PC-9 (cell line): ENCODE results near the gene ZNF609. TPM values are rescaled to one million over a fixed set of nuclear protein-coding genes. Genes with fewer than 3 reads are reported as not detected.

Source experiments
- BruUV-seq: library from RNA; stranded (reverse); fragments of 400-500 nt; replicated peaks from 2 replicates; lab custom pipeline; 2021; lab: Mats Ljungman, UMichigan
- CTCF ChIA-PET: fragments of 300-600 bp; sonication (Branson Sonifier 250); formaldehyde crosslinking; loops from one replicate; lab custom pipeline; 2022; ENCODE audit warnings: antibody characterized with exemption; lab: Charles Lee
- POLR2A ChIA-PET: fragments of 300-600 bp; sonication (Branson Sonifier 250); formaldehyde crosslinking; loops from one replicate; lab custom pipeline; 2022; ENCODE audit warnings: antibody characterized with exemption; ENCODE audit not compliant: unreplicated experiment; lab: Charles Lee
- DNase-seq, 2 experiments: peaks; one replicate each; pipeline versions ENCODE4 v3.0.0 to v3.0.0-alpha.2; 2015 to 2022; ENCODE audit warnings: mixed read lengths in 1 of 2
- H2AFZ ChIP-seq: fragments of 200-600 bp; sonication (generic); 2 replicates; pipeline ENCODE4 v1.8.1; 2017; ENCODE audit warnings: antibody characterized with exemption
- H3F3A ChIP-seq: fragments of 200-600 bp; sonication (generic); 2 replicates; pipeline ENCODE4 v1.8.1; 2017; ENCODE audit warnings: antibody characterized with exemption, mild to moderate bottlenecking, low read depth; ENCODE audit not compliant: insufficient read depth
- H3K27ac ChIP-seq: fragments of 200-600 bp; sonication (generic); 2 replicates; pipeline ENCODE4 v1.6.1; 2016; ENCODE audit warnings: mixed run types
- H3K27me3 ChIP-seq: fragments of 200-600 bp; sonication (generic); 2 replicates; pipeline ENCODE4 v1.6.1; 2016; ENCODE audit warnings: low read depth, mixed run types; ENCODE audit not compliant: insufficient read depth
- H3K36me3 ChIP-seq: fragments of 200-600 bp; sonication (generic); 2 replicates; pipeline ENCODE4 v1.6.1; 2016; ENCODE audit warnings: low read depth, mixed run types
- H3K4me1 ChIP-seq: fragments of 200-600 bp; sonication (generic); replicated peaks from 2 replicates; pipeline ENCODE4 v1.6.1; 2016; ENCODE audit warnings: mixed run types; ENCODE audit not compliant: insufficient read depth
- H3K4me2 ChIP-seq: fragments of 200-600 bp; sonication (generic); 2 replicates; pipeline ENCODE4 v1.6.1; 2017; ENCODE audit warnings: mixed run types
- H3K4me3 ChIP-seq: fragments of 200-600 bp; sonication (generic); 2 replicates; pipeline ENCODE4 v1.6.1; 2016; ENCODE audit warnings: mixed run types
- H3K79me2 ChIP-seq: fragments of 200-600 bp; sonication (generic); 2 replicates; pipeline ENCODE4 v1.6.1; 2017; ENCODE audit warnings: low read depth, mixed run types
- H3K9me2 ChIP-seq: fragments of 200-600 bp; sonication (generic); 2 replicates; pipeline ENCODE4 v1.8.1; 2017; ENCODE audit warnings: mild to moderate bottlenecking; ENCODE audit not compliant: insufficient read depth
- H3K9me3 ChIP-seq: fragments of 200-600 bp; sonication (generic); 2 replicates; pipeline ENCODE4 v1.8.1; 2016; ENCODE audit warnings: low read depth; ENCODE audit not compliant: insufficient read depth
- H4K20me1 ChIP-seq: fragments of 200-600 bp; sonication (generic); 2 replicates; pipeline ENCODE4 v1.8.1; 2017; ENCODE audit not compliant: insufficient read depth
- CTCF ChIP-seq: fragments of 200-600 bp; sonication (generic); conservative IDR thresholded peaks from 2 replicates; pipeline ENCODE4 v1.6.1; 2017; ENCODE audit warnings: mixed run types, antibody characterized with exemption, mild to moderate bottlenecking, moderate library complexity
- EZH2 ChIP-seq: fragments of 200-600 bp; sonication (generic); IDR thresholded peaks from 2 replicates; pipeline ENCODE4 v1.8.0; 2017; ENCODE audit warnings: antibody characterized with exemption, low read depth
- intact Hi-C: fragments of 100-400 bp; cut with micrococcal nuclease; formaldehyde crosslinking; loops from one replicate; pipeline ENCODE4 v1.10.0; 2022; ENCODE audit not compliant: unreplicated experiment
- total RNA-seq: library from RNA; stranded (reverse); gene quantifications from 2 replicates; pipeline ENCODE4 v1.2.3, GENCODE V29; 2021

The ZNF609 gene
- total RNA-seq, 1 experiment from 2014 or later = 38.6 TPM

GRCh38 chr15:64686130-64686735 lies 225.9 kb downstream of the ZNF609 start:
- Histone ChIP-seq H3K79me2 (no peaks in the 10 kb centered on the region), H3K9me2 (no peaks in the 10 kb centered on the region), H3K9me3 (no peaks in the 10 kb centered on the region), H4K20me1 (peaks cover 4% of the 10 kb centered on the region; the same call in 1 of the 2 replicates), H3K27me3 (no peaks in the 10 kb centered on the region), H2AFZ (no peak overlapping the region), H3F3A (no peaks in the 10 kb centered on the region; the same call in 1 of the 2 replicates), H3K4me2 (no peak overlapping the region), H3K27ac (no peak overlapping the region), H3K4me1 (no peaks in the 10 kb centered on the region), H3K4me3 (no peak overlapping the region), H3K36me3 (no peaks in the 10 kb centered on the region)
- TF ChIP-seq EZH2 = no peak
- peak; percentile 73 for TF ChIP-seq CTCF
- DNase-seq = no peak
- ChIA-PET CTCF (interaction anchor here (0.7 to 1.8 kb wide), 2 partner anchors 42 to 449 kb away, joined by 7 to 10 read pairs; no protein-coding TSS in a partner anchor), POLR2A (no interaction called here)
- intact Hi-C loops = loop anchor here (1.0 to 2.0 kb wide), 2 partner anchors 42 to 125 kb away; no protein-coding TSS in a partner anchor
- BruUV-seq = no TSS peak

- peaks cover 4% of the 10 kb centered on the region; the same call in 1 of the 2 replicates for H4K20me1 ChIP-seq
- H3K36me3 ChIP-seq = no peaks in the 10 kb centered on the region
Measured at GRCh38 chr15:64687172-64687571, 226.8 kb downstream of the ZNF609 start.

GRCh38 chr15:64687688-64688087 lies 227.3 kb downstream of the ZNF609 start:
- Histone ChIP-seq H3F3A (no peaks in the 10 kb centered on the region; the same call in 1 of the 2 replicates), H3K27ac (no peak overlapping the region), H3K4me2 (no peak overlapping the region), H3K9me3 (no peaks in the 10 kb centered on the region), H3K79me2 (no peaks in the 10 kb centered on the region), H4K20me1 (peaks cover 4% of the 10 kb centered on the region; the same call in 1 of the 2 replicates), H3K9me2 (no peaks in the 10 kb centered on the region), H3K27me3 (no peaks in the 10 kb centered on the region), H2AFZ (no peak overlapping the region), H3K36me3 (no peaks in the 10 kb centered on the region), H3K4me3 (no peak overlapping the region), H3K4me1 (no peaks in the 10 kb centered on the region)
- ChIA-PET POLR2A (interaction anchor here (0.7 kb wide), 1 partner anchor 454 kb away, joined by 5 read pairs; no protein-coding TSS in a partner anchor), CTCF (interaction anchor here (0.7 to 1.8 kb wide), 2 partner anchors 40 to 445 kb away, joined by 3 to 10 read pairs; no protein-coding TSS in a partner anchor)
- TSS peak; percentile 28 for BruUV-seq
- no peak for DNase-seq
- TF ChIP-seq EZH2 (no peak), CTCF (no peak)
- intact Hi-C loops = loop anchor here (2.0 kb wide), 1 partner anchor 123 kb away; no protein-coding TSS in a partner anchor

More at GRCh38 chr15:64687172-64687571, 226.8 kb downstream of the ZNF609 start:
- no peaks in the 10 kb centered on the region for H3K9me2 ChIP-seq
- intact Hi-C loops = loop anchor here (2.0 kb wide), 1 partner anchor 124 kb away; no protein-coding TSS in a partner anchor
- no peaks in the 10 kb centered on the region for H3K79me2 ChIP-seq
- no peak overlapping the region for H3K4me2 ChIP-seq
- CTCF ChIA-PET = interaction anchor here (0.5 to 1.8 kb wide), 5 partner anchors 11 to 445 kb away, joined by 3 to 10 read pairs (median 3); no protein-coding TSS in a partner anchor
- no peaks in the 10 kb centered on the region for H3K9me3 ChIP-seq
- no peaks in the 10 kb centered on the region for H3K27me3 ChIP-seq
- no peaks in the 10 kb centered on the region for H3K4me1 ChIP-seq
- POLR2A ChIA-PET = no interaction called here
- no peaks in the 10 kb centered on the region; the same call in 1 of the 2 replicates for H3F3A ChIP-seq
- H3K4me3 ChIP-seq = no peak overlapping the region
- no peak for DNase-seq
- no peak overlapping the region for H3K27ac ChIP-seq
- TF ChIP-seq CTCF (no peak), EZH2 (no peak)
- no TSS peak for BruUV-seq
- no peak overlapping the region for H2AFZ ChIP-seq
